SKM-1 (cell line): ENCODE data around the gene USP9X.
"Not testable (repeated sequence)": the region's sequence is repeated elsewhere in the genome, so short reads cannot be mapped to it uniquely, and the experiment has no call there.

Source experiments
- DNase-seq: peaks from one replicate; lab custom pipeline; 2025; ENCODE audit not compliant: unreplicated experiment; lab: John Stamatoyannopoulos, UW

USP9X gene

DNA sequence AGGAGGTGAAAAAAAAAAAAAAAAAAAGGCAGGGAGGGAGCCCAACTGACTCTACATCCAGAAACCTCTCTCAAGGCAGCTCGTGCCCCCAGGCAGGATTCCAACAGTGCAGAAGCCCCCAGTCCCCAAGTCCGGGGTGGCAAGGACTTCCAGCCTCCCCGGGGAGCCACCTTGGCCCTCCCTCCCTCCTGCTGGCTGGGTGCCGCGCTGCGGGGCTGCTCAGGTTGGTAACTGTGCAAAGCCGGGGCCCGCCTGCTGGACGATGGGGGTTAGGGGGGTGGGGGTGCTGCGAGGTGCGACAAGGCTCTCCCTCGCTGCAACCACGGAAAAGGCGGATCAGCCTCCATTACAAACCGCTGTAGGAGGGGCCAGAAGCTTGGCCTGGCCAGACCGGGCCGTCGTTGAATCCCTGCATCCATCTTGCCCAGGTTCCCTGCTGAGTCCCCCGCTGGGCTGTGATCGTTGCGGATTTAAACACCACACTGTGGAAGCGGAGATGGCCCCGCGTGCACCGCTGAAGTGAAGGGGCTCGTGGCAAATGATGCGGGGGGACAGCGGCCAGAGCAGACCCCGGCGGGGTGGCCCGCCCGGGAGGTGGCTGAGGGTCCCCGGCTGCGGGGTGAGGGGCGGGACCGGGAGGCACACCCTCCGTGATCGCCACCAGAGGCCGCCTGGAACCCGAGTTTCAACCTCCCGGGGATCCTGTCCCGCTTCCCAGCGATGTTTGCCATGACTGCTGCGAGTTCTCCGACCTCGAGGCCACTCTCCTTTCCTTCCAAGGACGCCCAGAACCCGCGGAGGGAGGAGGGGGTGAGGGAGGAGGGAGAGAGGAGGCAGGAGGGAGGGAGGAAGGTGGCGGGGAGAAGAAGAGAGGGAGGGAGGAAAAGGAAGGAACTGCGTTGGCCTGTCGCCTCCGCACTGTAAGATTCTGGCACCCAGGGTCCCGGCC, 190.7 kb downstream of the USP9X start:
- DNase-seq = no peak

DNA sequence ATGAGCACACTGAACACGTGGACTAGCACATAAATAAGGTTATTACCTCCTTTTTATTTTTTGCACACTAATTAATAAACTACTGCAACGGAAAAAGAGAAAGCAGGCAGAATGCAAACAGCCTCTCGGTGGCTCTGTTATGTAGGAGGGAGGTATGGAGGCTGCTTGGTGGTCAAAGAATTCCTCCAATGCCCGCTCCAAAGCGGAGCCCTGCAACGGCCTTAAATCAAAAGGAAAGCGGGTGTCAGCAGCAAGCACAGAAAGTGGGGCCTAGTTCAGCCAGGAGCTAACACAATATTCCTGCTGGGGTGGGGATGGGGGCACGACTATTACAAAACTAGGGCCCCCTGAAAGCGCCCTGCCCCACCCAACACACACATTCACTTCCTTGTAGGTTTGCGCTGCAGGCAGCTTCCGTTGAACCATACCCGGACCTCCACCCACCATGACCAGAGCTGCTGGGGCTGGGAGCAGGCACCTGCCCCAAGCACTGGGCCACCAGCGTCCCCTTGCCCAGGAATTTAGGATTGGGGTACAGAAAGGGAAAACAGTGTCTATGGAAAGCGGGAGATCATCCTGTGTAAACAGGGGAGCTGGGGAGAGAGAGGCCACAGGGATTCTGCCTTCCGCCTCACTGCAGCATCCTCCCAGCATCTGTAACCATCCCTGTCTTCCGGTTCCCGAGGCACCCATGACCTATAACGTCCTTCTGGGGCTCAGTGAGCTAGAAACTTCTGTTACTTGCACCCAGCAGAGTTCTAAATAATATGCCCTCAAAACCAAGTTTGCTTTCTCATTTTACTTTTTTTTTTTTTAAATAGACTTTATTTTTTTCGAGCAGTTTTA, 191.6 kb downstream of the USP9X start:
- DNase-seq = no peak

DNA sequence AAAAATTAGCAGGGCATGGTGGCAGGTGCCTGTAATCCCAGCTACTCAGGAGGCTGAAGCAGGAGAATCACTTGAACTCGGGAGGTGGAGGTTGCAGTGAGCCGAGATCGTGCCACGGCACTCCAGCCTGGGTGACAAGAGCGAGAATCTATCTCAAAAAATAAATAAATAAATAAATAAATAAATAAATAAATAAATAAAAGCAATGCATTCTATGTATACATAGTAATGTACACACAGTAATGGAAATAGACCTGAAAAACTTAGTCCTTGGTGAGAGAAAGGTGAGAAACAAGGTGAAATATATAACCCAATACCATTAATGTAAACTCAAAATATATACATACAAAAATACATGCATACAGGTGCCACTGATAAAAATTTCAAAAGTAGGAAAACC, 197.1 kb downstream of the USP9X start:
- not testable (repeated sequence) for DNase-seq

DNA sequence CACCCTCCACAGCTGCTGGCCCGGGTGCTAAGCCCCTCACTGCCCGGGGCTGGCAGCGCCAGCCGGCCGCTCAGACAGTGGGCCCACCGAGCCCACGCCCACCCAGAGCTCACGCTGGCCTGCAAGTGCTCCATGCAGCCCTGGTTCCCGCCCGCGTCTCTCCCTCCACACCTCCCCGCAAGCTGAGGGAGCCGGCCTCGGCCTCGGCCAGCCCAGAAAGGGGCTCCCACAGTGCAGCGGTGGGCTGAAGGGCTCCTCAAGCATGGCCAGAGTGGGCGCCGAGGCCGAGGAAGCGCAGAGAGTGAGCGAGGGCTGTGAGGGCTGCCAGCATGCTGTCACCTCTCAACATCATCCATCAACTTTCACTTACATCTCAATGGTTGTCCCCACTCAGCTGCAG, 200.7 kb downstream of the USP9X start:
- not testable (repeated sequence) for DNase-seq
